Activated T-helper 1 cell treated with anti-CD3 and anti-CD28 coated beads, Interleukin-12 subunit alpha, Interleukin-12 subunit beta, Interleukin-2, Interleukin-4 antibody, amounts not matched to agents 30 ng/mL and 10 ng/mL and 1 ng/mL, durations not matched to agents 14 hours and 24 hours and 36 hours (primary cell): ENCODE measurements around the gene CREB5. TPM values are rescaled to one million over a fixed set of nuclear protein-coding genes. Genes with fewer than 3 reads are reported as not detected.

ENCODE experiments used
- DNase-seq: peaks from one replicate; pipeline ENCODE4 v3.0.0; 2021; ENCODE audit warnings: low spot score
- H3K27ac Mint-ChIP-seq: one replicate; pipeline ENCODE4 v1.8.0; 2021; ENCODE audit warnings: mild to moderate bottlenecking, mixed read lengths
- H3K27me3 Mint-ChIP-seq: one replicate; pipeline ENCODE4 v1.8.0; 2022; ENCODE audit warnings: mild to moderate bottlenecking, moderate library complexity, mixed read lengths; ENCODE audit not compliant: insufficient read depth
- H3K36me3 Mint-ChIP-seq: one replicate; pipeline ENCODE4 v1.8.0; 2021; ENCODE audit warnings: low read depth, mixed read lengths
- H3K4me1 Mint-ChIP-seq: one replicate; pipeline ENCODE4 v1.8.0; 2021; ENCODE audit warnings: low read depth, mixed read lengths
- H3K4me3 Mint-ChIP-seq: one replicate; pipeline ENCODE4 v1.8.0; 2021; ENCODE audit warnings: mild to moderate bottlenecking, moderate library complexity, mixed read lengths
- H3K9me3 Mint-ChIP-seq: one replicate; pipeline ENCODE4 v1.8.0; 2021; ENCODE audit warnings: mixed read lengths
- intact Hi-C: fragments of 100-400 bp; cut with micrococcal nuclease; formaldehyde crosslinking; loops from one replicate; pipeline ENCODE4 v1.15.1; 2024
- total RNA-seq: library from RNA; stranded (reverse); gene quantifications from 2 replicates; pipeline ENCODE4 v1.2.3, GENCODE V29; 2022

CREB5 gene
- total RNA-seq, 1 donor from 2014 or later = not detected

DNA sequence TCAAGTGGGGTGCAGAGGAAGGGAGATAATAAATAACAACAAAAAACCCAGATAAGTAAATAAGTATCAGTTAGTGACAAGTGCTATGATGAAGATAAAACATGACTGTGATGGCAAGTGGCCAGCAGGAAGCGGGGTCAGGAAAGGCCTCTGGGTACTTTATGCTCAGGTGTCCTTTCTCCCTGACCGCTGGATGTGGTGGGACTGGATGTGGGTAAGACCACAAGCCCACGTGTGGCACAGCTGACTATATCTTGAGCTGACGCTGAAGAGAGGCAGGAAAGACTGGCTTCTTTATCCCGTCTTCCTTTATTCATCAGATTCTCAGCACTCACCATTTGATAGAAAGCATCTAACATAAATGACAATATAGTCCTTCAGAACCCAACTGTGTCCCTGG, 87.8 kb downstream of the CREB5 start:
- Mint-ChIP-seq H3K9me3 (no peaks in the 10 kb centered on the region), H3K27me3 (peaks cover 7% of the 10 kb centered on the region), H3K27ac (no peak overlapping the region), H3K4me3 (no peak overlapping the region), H3K4me1 (no peaks in the 10 kb centered on the region), H3K36me3 (no peaks in the 10 kb centered on the region)
- DNase-seq = no peak
- intact Hi-C loops = no loop called here

DNA sequence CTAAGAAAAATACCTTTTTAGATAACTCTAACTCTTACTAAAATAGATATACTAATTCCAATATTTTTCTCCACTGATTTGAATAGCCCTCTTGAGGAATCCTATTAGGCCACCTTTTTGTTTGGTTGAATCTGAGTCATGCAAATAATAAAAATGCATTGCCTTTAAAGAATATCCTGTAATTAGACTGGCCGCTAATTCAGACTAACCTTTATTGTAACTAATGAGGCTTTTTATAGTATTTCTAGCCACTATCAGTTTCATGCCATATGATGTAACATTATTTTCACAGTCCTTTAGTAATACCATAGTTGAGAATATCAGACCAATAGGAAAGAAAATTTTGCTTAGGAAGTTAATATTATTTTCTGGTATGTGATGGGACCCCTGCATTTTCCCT, 90.1 kb downstream of the CREB5 start:
- no peak overlapping the region for H3K27ac Mint-ChIP-seq
- no peaks in the 10 kb centered on the region for H3K36me3 Mint-ChIP-seq
- peaks cover 4% of the 10 kb centered on the region for H3K27me3 Mint-ChIP-seq
- H3K4me3 Mint-ChIP-seq = no peak overlapping the region
- DNase-seq = no peak
- H3K4me1 Mint-ChIP-seq = no peaks in the 10 kb centered on the region
- intact Hi-C loops = no loop called here
- no peaks in the 10 kb centered on the region for H3K9me3 Mint-ChIP-seq

DNA sequence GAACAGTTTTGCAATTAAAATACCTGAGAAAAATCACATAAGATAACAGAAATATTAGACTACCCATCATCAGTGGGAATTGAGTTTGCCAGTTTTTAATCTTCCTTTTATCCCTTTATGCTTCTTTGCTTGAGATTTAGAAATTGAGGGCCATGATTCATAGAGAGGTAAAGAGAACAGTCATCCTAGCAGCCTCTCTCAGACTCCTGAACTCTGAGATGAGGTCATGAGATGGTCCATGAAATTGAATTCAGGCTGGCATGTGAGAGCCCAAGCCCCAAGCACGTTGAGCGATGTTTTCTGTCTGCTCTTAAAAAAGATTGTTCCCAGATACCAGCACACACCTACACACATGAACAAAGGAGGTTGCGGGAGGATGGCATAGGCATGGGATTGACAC, 91.1 kb downstream of the CREB5 start:
- H3K36me3 Mint-ChIP-seq = no peaks in the 10 kb centered on the region
- DNase-seq = no peak
- intact Hi-C loops = no loop called here
- no peaks in the 10 kb centered on the region for H3K4me1 Mint-ChIP-seq
- H3K27ac Mint-ChIP-seq = no peak overlapping the region
- H3K9me3 Mint-ChIP-seq = no peaks in the 10 kb centered on the region
- H3K27me3 Mint-ChIP-seq = peaks cover 4% of the 10 kb centered on the region
- H3K4me3 Mint-ChIP-seq = no peak overlapping the region

DNA sequence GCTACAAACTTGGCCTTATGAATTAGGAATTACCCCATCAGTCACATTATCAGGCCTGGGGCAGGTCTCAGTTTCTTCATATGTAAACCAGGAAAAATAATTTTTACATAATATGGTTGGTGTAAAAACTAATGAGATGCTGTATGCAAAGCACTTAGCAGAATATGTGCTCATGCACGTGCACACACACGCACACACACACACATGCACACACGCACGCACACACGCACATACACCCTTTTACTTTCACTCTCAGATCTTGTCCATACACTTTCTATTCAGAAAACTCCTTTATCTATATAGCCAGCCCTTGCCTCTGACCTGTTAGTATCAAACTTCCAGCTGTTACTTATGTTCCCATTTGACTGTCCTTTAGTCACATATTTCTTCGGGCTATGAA, 92.7 kb downstream of the CREB5 start:
- Mint-ChIP-seq H3K9me3 (no peaks in the 10 kb centered on the region), H3K4me1 (no peaks in the 10 kb centered on the region), H3K36me3 (no peaks in the 10 kb centered on the region), H3K4me3 (no peak overlapping the region), H3K27ac (no peak overlapping the region), H3K27me3 (peaks cover 1% of the 10 kb centered on the region)
- intact Hi-C loops = no loop called here
- no peak for DNase-seq

DNA sequence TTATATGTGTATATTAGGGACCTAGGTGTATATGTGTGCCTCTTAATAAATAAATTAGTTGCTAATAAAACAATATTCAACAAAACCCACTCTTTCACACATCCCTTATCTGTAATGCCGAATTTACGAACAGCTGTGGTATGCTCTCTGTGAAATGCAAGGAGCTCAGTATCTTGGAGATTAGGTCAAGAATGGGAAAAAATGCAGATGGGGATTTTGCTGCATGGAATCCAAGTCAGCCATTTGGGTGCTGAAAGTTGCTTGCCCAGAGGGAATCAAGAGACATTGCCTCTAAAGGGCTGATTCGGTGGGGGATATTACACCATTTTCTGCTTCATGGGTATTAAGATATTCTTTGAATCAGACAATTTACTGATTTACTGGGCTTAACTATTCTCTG, 93.5 kb downstream of the CREB5 start:
- no peak for DNase-seq
- Mint-ChIP-seq H3K27me3 (peaks cover 3% of the 10 kb centered on the region), H3K9me3 (no peaks in the 10 kb centered on the region), H3K4me3 (no peak overlapping the region), H3K4me1 (no peaks in the 10 kb centered on the region), H3K27ac (no peak overlapping the region), H3K36me3 (no peaks in the 10 kb centered on the region)
- intact Hi-C loops = no loop called here

DNA sequence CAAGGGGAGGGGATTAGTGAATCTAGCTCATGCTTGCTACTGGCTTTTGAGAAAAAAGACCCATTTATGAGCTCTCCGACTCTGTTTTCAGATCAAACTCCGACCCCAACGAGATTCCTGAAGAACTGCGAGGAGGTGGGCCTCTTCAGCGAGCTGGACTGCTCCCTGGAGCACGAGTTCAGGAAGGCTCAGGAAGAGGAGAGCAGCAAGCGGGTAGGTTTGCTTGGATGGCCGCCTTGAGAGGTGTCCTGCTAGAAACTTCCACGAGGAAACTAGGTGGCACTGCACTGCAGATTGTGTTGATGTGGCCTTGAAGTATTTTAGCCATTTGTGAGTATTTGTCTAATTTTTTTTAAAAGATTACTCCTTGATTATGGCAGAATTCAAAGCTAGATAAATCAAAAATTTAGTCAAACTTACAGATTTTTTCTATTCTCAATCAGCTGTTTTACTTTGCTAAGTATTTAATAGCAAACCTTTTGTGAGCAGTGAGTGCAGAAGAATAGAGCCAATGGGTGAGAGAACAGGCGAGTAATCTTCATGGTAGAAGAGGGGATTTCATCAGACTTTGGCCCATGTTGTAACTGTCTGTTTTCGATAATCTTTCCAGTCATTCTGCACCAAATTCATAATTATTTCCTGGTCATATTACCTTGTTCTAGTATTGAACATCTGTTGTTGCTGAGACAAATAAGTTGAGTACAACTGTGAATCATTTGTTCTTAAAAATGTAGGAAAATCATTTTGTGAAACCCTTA, 95.4 kb downstream of the CREB5 start:
- Mint-ChIP-seq H3K27ac (no peak overlapping the region), H3K27me3 (peaks cover 5% of the 10 kb centered on the region), H3K36me3 (no peaks in the 10 kb centered on the region), H3K9me3 (no peaks in the 10 kb centered on the region), H3K4me1 (no peaks in the 10 kb centered on the region), H3K4me3 (no peak overlapping the region)
- intact Hi-C loops = no loop called here
- DNase-seq = no peak

DNA sequence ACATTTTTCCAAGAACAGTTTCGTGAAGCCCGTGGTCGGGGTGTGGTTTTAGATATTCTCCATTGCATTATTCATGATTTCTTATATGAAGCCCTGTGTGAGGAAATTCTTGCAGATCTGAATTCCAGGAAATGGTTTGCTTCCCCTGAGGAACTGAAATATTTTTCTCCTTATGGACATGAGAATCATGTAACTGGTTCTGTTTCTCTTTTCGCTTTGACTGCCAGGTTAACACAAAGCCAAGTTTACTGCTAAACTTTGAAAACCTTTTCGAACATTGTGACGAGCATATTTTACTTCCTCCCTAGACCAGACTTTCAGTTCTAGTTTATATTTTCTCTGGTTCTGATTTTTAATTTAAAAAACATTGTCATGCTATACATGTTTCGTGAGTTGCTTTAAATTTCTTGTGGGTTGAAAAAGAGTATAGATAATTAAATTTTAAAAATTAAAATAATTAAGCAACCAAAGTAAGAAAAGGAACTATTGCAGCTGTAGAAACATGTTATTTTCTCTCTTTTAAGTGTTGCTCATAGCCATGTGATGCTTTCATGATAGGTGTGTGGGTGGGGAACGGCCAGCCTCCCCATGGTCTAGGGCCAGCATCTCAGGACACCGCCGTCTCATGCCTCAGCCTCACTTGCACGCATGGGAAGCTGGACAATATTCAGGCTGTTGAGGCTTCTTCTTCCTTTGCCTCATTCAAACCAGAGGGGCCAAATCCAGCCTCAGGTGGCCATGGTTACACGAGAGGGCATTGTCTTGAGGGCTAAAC, 97.1 kb downstream of the CREB5 start:
- H3K27me3 Mint-ChIP-seq = peaks cover 5% of the 10 kb centered on the region
- H3K4me3 Mint-ChIP-seq = no peak overlapping the region
- intact Hi-C loops = no loop called here
- no peak overlapping the region for H3K27ac Mint-ChIP-seq
- H3K4me1 Mint-ChIP-seq = no peaks in the 10 kb centered on the region
- H3K36me3 Mint-ChIP-seq = no peaks in the 10 kb centered on the region
- DNase-seq = no peak
- H3K9me3 Mint-ChIP-seq = no peaks in the 10 kb centered on the region

DNA sequence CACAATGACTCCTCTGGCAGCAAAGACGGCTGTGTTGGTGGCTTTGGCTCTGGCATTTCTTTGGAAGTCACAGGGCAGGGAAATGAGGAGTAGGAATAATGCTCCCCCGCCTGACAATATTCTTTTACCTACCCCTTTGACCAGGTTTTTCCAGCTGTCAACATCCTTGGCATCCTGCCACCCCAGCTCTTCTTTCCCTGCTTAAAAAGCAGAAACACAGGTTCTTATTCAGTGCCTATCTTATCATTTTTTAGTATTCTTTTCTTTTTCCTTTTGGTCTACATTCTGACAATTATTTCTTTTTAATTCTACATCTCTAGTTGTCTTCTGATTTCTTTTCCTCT, 97.7 kb downstream of the CREB5 start:
- Mint-ChIP-seq H3K9me3 (no peaks in the 10 kb centered on the region), H3K4me3 (no peak overlapping the region), H3K27ac (no peak overlapping the region), H3K4me1 (no peaks in the 10 kb centered on the region), H3K27me3 (peaks cover 5% of the 10 kb centered on the region), H3K36me3 (no peaks in the 10 kb centered on the region)
- intact Hi-C loops = no loop called here
- DNase-seq = no peak

DNA sequence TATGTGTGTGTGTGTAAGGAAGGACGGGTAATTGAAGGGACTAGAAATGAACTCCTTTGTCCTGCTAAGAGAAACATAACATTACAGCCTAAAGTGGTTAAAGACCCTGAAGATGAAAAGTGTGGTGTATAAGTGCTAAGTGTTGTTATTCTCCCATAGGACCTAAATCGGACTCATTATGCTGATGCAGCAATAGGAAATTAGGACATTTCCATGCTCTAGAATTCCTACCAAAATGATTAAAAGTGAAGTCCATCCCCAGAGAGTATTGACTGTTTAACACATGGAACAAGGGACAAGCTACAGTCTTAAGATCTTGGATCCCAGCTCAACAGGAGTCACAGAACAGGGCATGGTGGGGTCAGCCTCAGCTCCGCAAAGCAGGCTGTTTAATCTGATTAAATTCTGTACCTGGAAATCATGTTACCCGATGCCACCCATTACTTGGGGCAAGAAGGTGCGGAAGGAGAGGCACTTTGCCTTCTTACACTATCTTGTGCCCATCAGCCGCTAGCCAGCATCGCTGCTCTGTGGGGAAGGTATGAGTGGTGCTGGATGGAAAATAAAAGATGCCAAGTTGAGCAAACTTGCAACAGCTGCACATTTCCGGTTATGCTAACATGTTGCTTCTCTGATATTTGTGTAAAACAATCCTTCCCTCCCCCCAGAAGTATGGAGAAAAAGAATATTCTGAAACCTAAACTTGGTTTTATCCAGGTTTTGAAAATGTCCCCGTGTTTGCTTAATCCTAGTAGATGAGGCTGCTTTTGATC, 100.5 kb downstream of the CREB5 start:
- H3K4me3 Mint-ChIP-seq = no peak overlapping the region
- intact Hi-C loops = no loop called here

DNA sequence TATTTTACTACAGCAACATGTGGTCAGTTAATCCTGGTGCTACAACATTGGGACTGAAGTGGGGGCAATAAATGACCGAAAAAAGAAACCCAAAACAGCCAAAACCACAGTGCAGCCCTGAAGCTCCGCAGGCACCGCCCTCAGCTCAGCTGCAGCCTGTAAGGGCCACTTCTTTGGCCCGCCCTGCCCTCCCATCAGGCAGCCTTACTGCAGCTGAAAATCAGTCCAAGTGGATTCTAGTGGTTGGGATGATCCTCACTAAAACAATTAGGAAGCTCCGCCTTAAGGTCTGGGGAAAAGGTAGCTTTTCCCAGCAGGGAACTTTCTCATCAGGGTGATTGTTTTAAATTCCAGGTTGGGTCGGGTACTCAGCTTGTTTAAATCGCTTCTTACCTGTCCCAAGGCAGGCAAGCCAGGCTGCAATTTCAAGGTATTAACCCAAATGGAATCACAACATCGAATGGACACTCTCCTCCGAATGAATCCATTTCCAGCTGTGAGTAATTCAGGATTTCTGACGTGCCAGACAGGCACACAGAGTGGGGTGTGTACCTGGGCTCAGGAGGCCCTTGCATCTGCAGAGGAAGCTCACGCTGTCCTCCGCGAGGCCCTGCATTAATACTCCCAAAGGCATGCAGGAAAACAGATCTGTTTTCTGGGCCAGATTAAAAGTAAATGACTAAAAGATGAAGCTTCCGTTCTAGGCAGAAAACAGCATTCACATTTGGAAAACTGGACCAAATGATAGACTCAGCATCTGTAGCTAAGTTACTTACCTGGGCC, 104.3 kb downstream of the CREB5 start:
- no peaks in the 10 kb centered on the region for H3K9me3 Mint-ChIP-seq
- DNase-seq = no peak
- no peak overlapping the region for H3K4me3 Mint-ChIP-seq
- peaks cover 4% of the 10 kb centered on the region for H3K27me3 Mint-ChIP-seq
- no peaks in the 10 kb centered on the region for H3K36me3 Mint-ChIP-seq
- intact Hi-C loops = no loop called here
- no peak overlapping the region for H3K27ac Mint-ChIP-seq
- H3K4me1 Mint-ChIP-seq = no peaks in the 10 kb centered on the region

More for the DNA sequence above, 100.5 kb downstream of the CREB5 start:
- Mint-ChIP-seq H3K27me3 (peaks cover 5% of the 10 kb centered on the region), H3K36me3 (no peaks in the 10 kb centered on the region), H3K4me1 (no peaks in the 10 kb centered on the region), H3K9me3 (no peaks in the 10 kb centered on the region), H3K27ac (no peak overlapping the region)
- no peak for DNase-seq

DNA sequence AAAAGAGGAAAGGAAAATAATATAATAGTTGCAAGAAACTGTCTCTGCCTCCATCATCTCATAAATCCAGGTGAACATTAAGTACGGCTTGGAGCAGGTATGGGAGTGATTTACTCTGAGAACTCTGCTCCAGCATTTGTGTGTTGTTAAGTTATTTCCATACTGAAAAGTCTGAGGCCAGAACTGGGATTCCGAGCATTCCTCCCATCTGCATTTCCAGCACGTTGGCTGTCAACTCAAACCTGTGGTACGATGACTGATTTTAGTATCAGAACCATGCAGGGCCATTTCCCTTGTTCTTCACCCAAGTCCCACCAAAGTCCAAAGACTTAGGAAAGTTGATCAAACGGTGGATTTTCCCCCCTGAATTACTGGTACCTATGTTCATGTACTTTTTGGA, 104.9 kb downstream of the CREB5 start:
- Mint-ChIP-seq H3K9me3 (no peaks in the 10 kb centered on the region), H3K4me3 (no peak overlapping the region), H3K27me3 (peaks cover 2% of the 10 kb centered on the region), H3K4me1 (no peaks in the 10 kb centered on the region), H3K27ac (no peak overlapping the region), H3K36me3 (no peaks in the 10 kb centered on the region)
- intact Hi-C loops = no loop called here
- no peak for DNase-seq

DNA sequence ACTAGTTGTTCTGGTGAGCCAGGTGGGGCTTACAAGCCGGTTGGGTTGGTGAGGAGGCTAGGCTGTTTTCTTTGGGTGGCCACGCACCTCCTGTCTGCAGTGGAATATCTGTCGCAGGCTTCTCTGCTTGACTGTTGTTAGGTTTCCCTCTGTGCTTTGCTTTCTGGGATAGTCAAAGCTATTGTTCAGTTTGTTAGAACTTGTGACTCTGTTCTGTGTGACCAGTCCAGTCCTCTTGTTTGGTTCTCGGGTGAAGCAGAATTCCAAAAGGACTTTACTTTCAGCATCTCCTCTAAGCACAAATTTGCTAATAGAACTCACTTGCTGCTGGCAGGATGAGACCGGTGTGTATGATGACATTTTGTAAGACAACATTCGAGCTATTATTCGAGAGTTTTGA, 105.3 kb downstream of the CREB5 start:
- no peaks in the 10 kb centered on the region for H3K4me1 Mint-ChIP-seq
- no peaks in the 10 kb centered on the region for H3K36me3 Mint-ChIP-seq
- peaks cover 2% of the 10 kb centered on the region for H3K27me3 Mint-ChIP-seq
- no peak overlapping the region for H3K4me3 Mint-ChIP-seq
- H3K9me3 Mint-ChIP-seq = no peaks in the 10 kb centered on the region
- intact Hi-C loops = no loop called here
- H3K27ac Mint-ChIP-seq = no peak overlapping the region
- DNase-seq = no peak
